Endothelial cell of umbilical vein (primary cell): ENCODE measurements around the gene DDX3X. TPM values are rescaled to one million over a fixed set of nuclear protein-coding genes. Genes with fewer than 3 reads are reported as not detected.

Source experiments
- BruUV-seq: library from RNA; stranded (reverse); fragments of 400-500 nt; replicated peaks from 2 replicates; lab custom pipeline; 2021; lab: Mats Ljungman, UMichigan
- CTCF ChIA-PET: fragments of 300-600, 350-600 bp; sonication (Branson Sonifier 250); formaldehyde crosslinking; loops from one replicate; lab custom pipeline; 2021; ENCODE audit warnings: antibody characterized with exemption, inconsistent platforms; lab: Charles Lee
- POLR2A ChIA-PET: fragments of 300-600, 350-600 bp; sonication (Branson Sonifier 250); formaldehyde crosslinking; loops from one replicate; lab custom pipeline; 2021; ENCODE audit warnings: antibody characterized with exemption, inconsistent platforms; lab: Charles Lee
- DNase-seq: peaks from one replicate; pipeline ENCODE4 v3.0.0-alpha.2; 2011; ENCODE audit warnings: low read depth, low spot score
- FAIRE-seq: peaks from 2 replicates; lab custom pipeline; 2011; peaks lifted over from hg19 to GRCh38; lab: Jason Lieb, UNC
- H2AFZ ChIP-seq: 2 replicates; pipeline ENCODE4 v1.6.0; 2012; ENCODE audit warnings: low read depth, low read length, control low read depth, inconsistent platforms
- H3K27ac ChIP-seq: 2 replicates; pipeline ENCODE4 v1.5.1; 2011; ENCODE audit warnings: low read depth, mild to moderate bottlenecking, control low read depth, low read length, moderate library complexity; ENCODE audit not compliant: insufficient read depth
- H3K27me3 ChIP-seq, 2 experiments: 2 replicates each; pipeline versions ENCODE4 v1.6.0 to v1.6.1; 2011; ENCODE audit warnings: low read length in 2 of 2, mixed read lengths in 1 of 2; ENCODE audit not compliant: control insufficient read depth in 2 of 2, insufficient read depth in 2 of 2
- H3K36me3 ChIP-seq, 2 experiments: 2 replicates in 1 of 2; 3 replicates in 1 of 2; pipeline ENCODE4 v1.5.1; 2011; ENCODE audit warnings: low read length in 2 of 2, mild to moderate bottlenecking in 1 of 2, moderate library complexity in 1 of 2; ENCODE audit not compliant: control insufficient read depth in 2 of 2, insufficient read depth in 2 of 2; ENCODE audit errors: extremely low read depth in 1 of 2
- H3K4me1 ChIP-seq: 3 replicates; pipeline ENCODE4 v1.5.1; 2011; ENCODE audit warnings: mild to moderate bottlenecking, low read length; ENCODE audit not compliant: control insufficient read depth, insufficient read depth; ENCODE audit errors: extremely low read depth
- H3K4me2 ChIP-seq: 2 replicates; pipeline ENCODE4 v1.6.1; 2011; ENCODE audit warnings: low read length, control low read depth, mixed read lengths; ENCODE audit not compliant: insufficient read depth
- H3K4me3 ChIP-seq, 3 experiments: fragments of 200-600 bp in 1 of 3; sonication (generic), shearing (Covaris generic) in 1 of 3; replicated peaks in 1 of 3; 2 replicates each; pipeline ENCODE4 v1.5.1; 2011 to 2016; ENCODE audit warnings: control low read depth in 3 of 3, low read length in 3 of 3, mild to moderate bottlenecking in 2 of 3, inconsistent platforms in 1 of 3, low read depth in 1 of 3, moderate library complexity in 1 of 3; ENCODE audit not compliant: insufficient read depth in 1 of 3
- H3K79me2 ChIP-seq: 2 replicates; pipeline ENCODE4 v1.6.0; 2012; ENCODE audit warnings: low read length, inconsistent platforms; ENCODE audit not compliant: control insufficient read depth, insufficient read depth
- H3K9ac ChIP-seq: replicated peaks from 2 replicates; pipeline ENCODE3; 2011; ENCODE audit warnings: low read length, control low read depth; ENCODE audit not compliant: insufficient read depth; ENCODE audit errors: extremely low read depth
- H3K9me1 ChIP-seq: replicated peaks from 3 replicates; pipeline ENCODE4 v1.6.0; 2011; ENCODE audit warnings: mild to moderate bottlenecking, low read length; ENCODE audit not compliant: control insufficient read depth, insufficient read depth; ENCODE audit errors: extremely low read depth
- H3K9me3 ChIP-seq: replicated peaks from 2 replicates; pipeline ENCODE4 v1.5.1; 2012; ENCODE audit warnings: low read length, inconsistent platforms; ENCODE audit not compliant: control insufficient read depth, insufficient read depth
- H4K20me1 ChIP-seq: replicated peaks from 2 replicates; pipeline ENCODE3; 2011; ENCODE audit warnings: mild to moderate bottlenecking, low read length; ENCODE audit not compliant: control insufficient read depth, insufficient read depth; ENCODE audit errors: extremely low read depth
- EZH2 ChIP-seq: IDR thresholded peaks from 2 replicates; pipeline ENCODE4 v1.6.1; 2012; ENCODE audit warnings: borderline replicate concordance, low read depth, mild to moderate bottlenecking, moderate library complexity, low read length, inconsistent platforms; ENCODE audit not compliant: severe bottlenecking
- FOS ChIP-seq: IDR thresholded peaks from 2 replicates; pipeline ENCODE4 v1.6.1; 2011; ENCODE audit warnings: mild to moderate bottlenecking, low read length, moderate library complexity, borderline replicate concordance; ENCODE audit not compliant: insufficient read depth
- GATA2 ChIP-seq: IDR thresholded peaks from 2 replicates; pipeline ENCODE4 v1.7.0; 2011; ENCODE audit warnings: low read depth, mild to moderate bottlenecking, moderate library complexity, mixed read lengths, low read length; ENCODE audit not compliant: insufficient read length, insufficient read depth
- JUN ChIP-seq: IDR thresholded peaks from 2 replicates; pipeline ENCODE4 v1.6.1; 2011; ENCODE audit warnings: borderline replicate concordance, low read depth; ENCODE audit not compliant: insufficient read length, insufficient read depth
- MYC ChIP-seq: IDR thresholded peaks from one replicate; pipeline ENCODE4 v1.6.1; 2011; ENCODE audit warnings: mild to moderate bottlenecking, low read depth, low read length
- POLR2A ChIP-seq: IDR thresholded peaks from 2 replicates; pipeline ENCODE4 v1.6.1; 2012; ENCODE audit warnings: low read depth, mild to moderate bottlenecking, control low read depth, low read length
- POLR2AphosphoS5 ChIP-seq: IDR thresholded peaks from 2 replicates; pipeline ENCODE4 v1.6.1; 2012; ENCODE audit warnings: low read depth, mild to moderate bottlenecking, control low read depth, low read length, moderate library complexity; ENCODE audit not compliant: insufficient read depth
- dilution Hi-C: fragments of 300-500 bp; cut with MboI; formaldehyde crosslinking; loops from one replicate; pipeline ENCODE4 v1.15.0; 2019; ENCODE audit warnings: low sequenced_read_pairs; ENCODE audit not compliant: extremely low pct_ligation_motif_present
- intact Hi-C: fragments of 100-400 bp; cut with micrococcal nuclease; formaldehyde crosslinking; loops from one replicate; pipeline ENCODE4 v1.10.0; 2022
- polyA plus RNA-seq, 4 experiments: library from polyadenylated mRNA; depleted of rRNA in 3 of 4; stranded (reverse) in 3 of 4; unstranded in 1 of 4; fragments of >200 nt; gene quantifications; 2 replicates each; pipeline versions ENCODE4 v1.2.1 to v1.2.3, GENCODE V29; 2011 to 2012; ENCODE audit warnings: missing spikeins in 1 of 4
- total RNA-seq: library from RNA; stranded (reverse); gene quantifications from 2 replicates; pipeline ENCODE4 v1.2.3, GENCODE V29; 2021
- TF ChIP-seq, protein P1 (sequence below), 2 donors: IDR thresholded peaks; 1 replicate in 1 of 2; 2 replicates in 1 of 2; pipeline ENCODE4 v1.5.1; 2011; ENCODE audit warnings: low read length in 2 of 2, mild to moderate bottlenecking in 2 of 2, moderate library complexity in 2 of 2, control low read depth in 1 of 2, inconsistent platforms in 1 of 2, low read depth in 1 of 2; ENCODE audit not compliant: insufficient read depth in 1 of 2; ENCODE audit errors: extremely low read depth in 1 of 2
- TF ChIP-seq, protein P2 (sequence below): IDR thresholded peaks from 2 replicates; pipeline ENCODE4 v1.6.1; 2011; ENCODE audit not compliant: insufficient read depth, insufficient read length

The DDX3X gene
- total and polyA plus RNA-seq, 2 donors (not counting 3 experiments of a cell fraction or from before 2014, with no cell fraction given), result 48.5 to 300 TPM

DNA sequence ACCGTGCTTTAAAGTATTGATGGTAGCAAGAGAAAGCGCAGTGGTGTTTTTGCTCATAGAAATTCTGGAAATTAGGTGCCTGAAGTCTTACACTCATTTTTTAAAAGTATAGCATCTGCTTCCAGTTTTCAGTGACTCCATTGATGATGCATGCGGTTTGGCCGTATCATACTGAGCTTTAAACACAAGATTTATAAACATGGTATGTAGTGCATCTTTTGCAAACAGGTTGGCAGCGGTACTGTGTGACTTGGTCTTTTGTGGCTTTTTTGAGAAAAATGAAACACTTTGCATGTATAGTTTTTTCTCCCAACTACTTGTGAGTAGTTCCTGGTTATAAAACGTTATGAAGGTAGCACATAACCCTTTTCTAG lies 2.0 kb downstream of the DDX3X start:
- H4K20me1 ChIP-seq, result peaks cover 13% of the 10 kb centered on the region
- peak overlapping the region; percentile 97 for H3K9ac ChIP-seq
- ChIA-PET CTCF (no interaction called here), POLR2A (interaction anchor here (0.5 kb wide), 1 partner anchor 748 kb away, joined by 3 read pairs; no protein-coding TSS in a partner anchor)
- no peak overlapping the region for H2AFZ ChIP-seq
- no peaks in the 10 kb centered on the region for H3K9me3 ChIP-seq
- H3K4me1 ChIP-seq, result peaks cover 13% of the 10 kb centered on the region
- H3K4me3 ChIP-seq, result peak overlapping the region; percentile 69 to 95 (median 87)
- TF ChIP-seq, protein P1, sequence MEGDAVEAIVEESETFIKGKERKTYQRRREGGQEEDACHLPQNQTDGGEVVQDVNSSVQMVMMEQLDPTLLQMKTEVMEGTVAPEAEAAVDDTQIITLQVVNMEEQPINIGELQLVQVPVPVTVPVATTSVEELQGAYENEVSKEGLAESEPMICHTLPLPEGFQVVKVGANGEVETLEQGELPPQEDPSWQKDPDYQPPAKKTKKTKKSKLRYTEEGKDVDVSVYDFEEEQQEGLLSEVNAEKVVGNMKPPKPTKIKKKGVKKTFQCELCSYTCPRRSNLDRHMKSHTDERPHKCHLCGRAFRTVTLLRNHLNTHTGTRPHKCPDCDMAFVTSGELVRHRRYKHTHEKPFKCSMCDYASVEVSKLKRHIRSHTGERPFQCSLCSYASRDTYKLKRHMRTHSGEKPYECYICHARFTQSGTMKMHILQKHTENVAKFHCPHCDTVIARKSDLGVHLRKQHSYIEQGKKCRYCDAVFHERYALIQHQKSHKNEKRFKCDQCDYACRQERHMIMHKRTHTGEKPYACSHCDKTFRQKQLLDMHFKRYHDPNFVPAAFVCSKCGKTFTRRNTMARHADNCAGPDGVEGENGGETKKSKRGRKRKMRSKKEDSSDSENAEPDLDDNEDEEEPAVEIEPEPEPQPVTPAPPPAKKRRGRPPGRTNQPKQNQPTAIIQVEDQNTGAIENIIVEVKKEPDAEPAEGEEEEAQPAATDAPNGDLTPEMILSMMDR (IDR thresholded peaks at IDR 0.05; ENCODE audit: extremely low read depth in 1 of 2, insufficient read depth in 1 of 2, low read depth in 1 of 2, low read length in 2 of 2), result no peak
- TF ChIP-seq, protein P2, sequence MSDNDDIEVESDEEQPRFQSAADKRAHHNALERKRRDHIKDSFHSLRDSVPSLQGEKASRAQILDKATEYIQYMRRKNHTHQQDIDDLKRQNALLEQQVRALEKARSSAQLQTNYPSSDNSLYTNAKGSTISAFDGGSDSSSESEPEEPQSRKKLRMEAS, result no peak
- TF ChIP-seq POLR2A, result no peak
- H3K27me3 ChIP-seq, result no peaks in the 10 kb centered on the region
- H3K36me3 ChIP-seq, result no peaks in the 10 kb centered on the region
- peaks cover 69% of the 10 kb centered on the region for H3K79me2 ChIP-seq
- BruUV-seq, result TSS peak; percentile 11
- H3K4me2 ChIP-seq, result peak overlapping the region; percentile 91
- no peaks in the 10 kb centered on the region for H3K9me1 ChIP-seq
- H3K27ac ChIP-seq, result peak overlapping the region; percentile 2
- DNase-seq (no peak), FAIRE-seq (no peak)
- intact Hi-C loops, result loop anchor here (2.0 to 10.0 kb wide), 2 partner anchors 187 to 251 kb away; partner anchors contain the start of gene USP9X
- dilution Hi-C loops, result no loop called here

DNA sequence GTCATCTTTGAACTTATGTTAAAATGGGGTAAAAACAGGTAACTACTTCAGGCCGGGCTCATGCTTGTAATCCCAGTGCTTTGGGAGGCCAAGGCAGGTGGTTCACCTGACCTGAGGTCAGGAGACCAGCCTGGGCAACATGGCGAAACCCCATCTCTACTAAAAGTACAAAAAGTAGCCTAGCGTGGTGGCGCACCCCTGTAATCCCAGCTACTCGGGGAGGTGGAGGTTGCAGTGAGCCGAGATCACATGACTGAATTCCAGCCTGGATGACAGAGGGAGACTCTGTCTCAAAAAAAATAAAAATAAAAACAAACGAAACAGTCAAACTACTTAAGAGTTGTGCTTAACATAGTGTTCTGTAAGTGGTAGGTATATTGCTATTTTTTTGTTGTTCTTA lies 2.5 kb downstream of the DDX3X start:
- POLR2A ChIA-PET, result no interaction called here
- Histone ChIP-seq H3K9me3 (no peaks in the 10 kb centered on the region), H3K79me2 (peaks cover 74% of the 10 kb centered on the region), H3K4me1 (peaks cover 13% of the 10 kb centered on the region), H3K4me2 (peak overlapping the region; percentile 91), H3K9ac (peak overlapping the region; percentile 97), H4K20me1 (peaks cover 13% of the 10 kb centered on the region), H3K36me3 (peaks cover 0 to 2% of the 10 kb centered on the region in 2 experiments), H3K27ac (no peak overlapping the region), H2AFZ (no peak overlapping the region), H3K27me3 (no peaks in the 10 kb centered on the region), H3K9me1 (no peaks in the 10 kb centered on the region), H3K4me3 (peak overlapping the region; percentile 69 to 95 (median 87))
- CTCF ChIA-PET, result no interaction called here
- FAIRE-seq (no peak), DNase-seq (no peak)
- intact Hi-C loops, result loop anchor here (10.0 kb wide), 1 partner anchor 252 kb away; the partner anchor contains the start of gene USP9X
- BruUV-seq, result no TSS peak
- dilution Hi-C loops, result no loop called here
- TF ChIP-seq, protein P1 (IDR thresholded peaks at IDR 0.05; ENCODE audit: extremely low read depth in 1 of 2, insufficient read depth in 1 of 2, low read depth in 1 of 2, low read length in 2 of 2), result no peak
- TF ChIP-seq POLR2A, result no peak
- TF ChIP-seq FOS, result no peak
- TF ChIP-seq POLR2AphosphoS5, result no peak
- TF ChIP-seq GATA2, result no peak
- TF ChIP-seq JUN, result no peak
- TF ChIP-seq MYC, result no peak
- TF ChIP-seq, protein P2, result no peak
- TF ChIP-seq EZH2, result no peak
